Myocyte (in vitro differentiated cells): Measurements from ENCODE around the gene DCBLD1. TPM values are rescaled to one million over a fixed set of nuclear protein-coding genes. Genes with fewer than 3 reads are reported as not detected.
"Not testable (repeated sequence)": the region's sequence is repeated elsewhere in the genome, so short reads cannot be mapped to it uniquely, and the experiment has no call there.

Source experiments
- DNase-seq: peaks from one replicate; pipeline ENCODE4 v3.0.0-alpha.2; 2012; ENCODE audit warnings: low read depth
- polyA plus RNA-seq: library from polyadenylated mRNA; unstranded; fragments of >200 nt; gene quantifications from one replicate; pipeline ENCODE4 v1.2.1, GENCODE V29; 2012; ENCODE audit warnings: missing spikeins
- total RNA-seq: library from RNA; depleted of rRNA; stranded (reverse); fragments of >200 nt; gene quantifications from 2 replicates; pipeline ENCODE4 v1.2.3, GENCODE V29; 2014

The DCBLD1 gene
- total RNA-seq = 14.1 and 18.3 TPM in 2 replicates
- polyA plus RNA-seq = 22.5 TPM

DNA sequence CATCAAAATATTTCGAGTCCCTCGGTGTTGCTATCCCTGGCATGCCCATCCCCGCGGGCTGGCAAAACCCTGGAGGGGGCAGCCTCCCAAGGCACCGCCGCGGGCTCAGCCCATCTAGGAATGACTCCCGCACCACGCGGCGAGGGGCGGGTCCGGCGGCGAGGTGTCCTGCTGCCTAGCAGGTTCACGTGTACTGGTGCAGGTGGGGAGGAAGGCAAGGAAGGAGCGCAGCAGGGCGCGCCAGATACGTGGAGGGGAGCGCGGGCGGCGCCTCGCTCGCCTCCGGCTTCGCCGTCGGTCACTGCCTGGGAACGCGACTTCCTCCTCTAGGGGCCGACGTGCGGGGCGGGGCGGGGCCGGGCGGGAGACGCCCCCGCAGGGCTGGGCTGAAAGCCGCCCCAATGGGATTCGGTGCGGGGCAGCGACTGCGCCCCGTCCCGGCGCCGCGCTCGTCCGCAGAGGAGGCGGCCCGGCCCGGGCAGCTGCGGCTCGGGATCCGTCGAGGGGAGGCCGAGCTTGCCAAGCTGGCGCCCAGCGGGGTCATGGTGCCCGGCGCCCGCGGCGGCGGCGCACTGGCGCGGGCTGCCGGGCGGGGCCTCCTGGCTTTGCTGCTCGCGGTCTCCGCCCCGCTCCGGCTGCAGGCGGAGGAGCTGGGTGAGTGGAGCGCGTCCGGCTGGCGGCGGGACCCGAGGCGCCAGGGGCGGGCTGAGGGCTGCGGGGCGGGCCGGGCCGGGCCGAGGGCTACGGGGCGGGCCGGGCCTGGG, at the start of gene DCBLD1:
TSS of gene DCBLD1 (plus strand) at position 435 of the 764 bp plus-strand sequence. CDS start at position 543, 108 bp downstream.
- DNase-seq = peak; percentile 81

DNA sequence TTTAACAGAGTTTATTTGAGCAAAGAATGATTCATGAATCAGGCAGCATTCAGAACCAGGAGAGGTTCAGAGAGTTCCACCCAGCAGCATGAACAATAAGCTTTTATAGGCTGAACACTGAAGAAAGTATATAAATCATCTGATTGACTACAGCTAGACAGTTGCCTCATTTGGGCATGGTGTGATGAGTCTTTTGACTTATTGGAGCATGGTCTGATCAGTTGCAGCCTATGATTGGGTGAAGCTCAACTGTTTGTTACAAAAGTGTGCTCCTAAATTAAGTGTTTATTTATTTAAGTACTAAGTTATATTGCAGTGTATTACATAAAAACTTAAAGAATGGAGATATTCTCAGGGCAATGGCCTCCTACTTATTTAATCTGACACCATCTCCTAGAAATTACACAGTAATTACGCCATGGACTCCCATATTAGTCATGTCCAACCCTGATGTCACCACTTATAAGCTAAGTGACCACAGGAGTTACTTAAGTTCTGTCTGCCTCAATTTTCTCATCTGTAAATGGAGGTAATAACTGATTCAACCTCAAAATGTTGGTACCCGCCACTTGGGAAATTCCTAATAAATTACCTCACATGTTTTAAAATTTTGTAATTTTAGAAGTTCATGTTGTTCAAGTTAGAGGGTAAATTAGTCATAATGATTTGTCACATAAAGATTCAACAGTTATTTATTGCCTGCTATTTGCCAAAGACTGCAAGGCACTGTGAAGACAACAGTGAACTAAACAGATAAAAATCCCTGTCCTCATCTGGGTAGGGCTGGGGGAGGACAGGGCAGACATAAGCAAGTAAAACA, 41.6 kb upstream of the DCBLD1 start:
- DNase-seq = peak; percentile 56

DNA sequence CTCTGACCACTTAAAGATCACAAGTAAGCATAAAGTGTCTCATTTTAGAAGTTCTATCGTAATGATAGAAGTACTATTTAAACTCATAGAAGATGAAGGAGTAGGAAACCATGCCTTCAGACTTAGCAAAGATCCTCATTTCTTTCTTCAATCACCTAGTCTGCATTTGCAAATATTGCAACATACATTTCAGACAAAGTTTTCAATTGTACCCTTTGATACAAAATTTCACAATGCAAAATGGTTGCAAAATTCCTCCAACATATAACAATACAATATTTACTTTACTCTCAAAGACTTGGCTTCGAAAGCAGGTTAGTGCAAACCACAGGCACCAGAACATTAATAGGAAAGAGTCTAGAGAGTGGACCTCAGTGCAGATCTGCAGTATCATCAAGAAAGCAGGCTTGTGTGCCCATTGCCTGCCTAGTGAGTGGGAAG, 40.6 kb upstream of the DCBLD1 start:
- no peak for DNase-seq

DNA sequence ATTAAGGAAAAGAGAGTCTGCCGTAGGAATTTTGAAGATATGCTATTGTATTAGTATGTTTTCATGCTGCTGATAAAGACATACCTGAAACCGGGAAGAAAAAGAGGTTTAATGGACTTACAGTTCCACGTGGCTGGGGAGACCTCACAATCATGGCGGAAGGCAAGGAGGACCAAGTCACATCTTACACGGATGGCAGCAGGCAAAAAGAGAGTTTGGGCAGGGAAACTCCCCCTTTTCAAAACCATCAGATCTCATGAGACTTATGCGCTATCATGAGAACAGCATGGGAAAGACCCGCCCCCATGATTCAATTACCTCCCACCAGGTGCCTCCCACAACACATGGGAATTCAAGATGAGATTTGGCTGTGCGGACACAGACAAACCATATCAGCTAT, 40.2 kb upstream of the DCBLD1 start:
- DNase-seq = not testable (repeated sequence)

DNA sequence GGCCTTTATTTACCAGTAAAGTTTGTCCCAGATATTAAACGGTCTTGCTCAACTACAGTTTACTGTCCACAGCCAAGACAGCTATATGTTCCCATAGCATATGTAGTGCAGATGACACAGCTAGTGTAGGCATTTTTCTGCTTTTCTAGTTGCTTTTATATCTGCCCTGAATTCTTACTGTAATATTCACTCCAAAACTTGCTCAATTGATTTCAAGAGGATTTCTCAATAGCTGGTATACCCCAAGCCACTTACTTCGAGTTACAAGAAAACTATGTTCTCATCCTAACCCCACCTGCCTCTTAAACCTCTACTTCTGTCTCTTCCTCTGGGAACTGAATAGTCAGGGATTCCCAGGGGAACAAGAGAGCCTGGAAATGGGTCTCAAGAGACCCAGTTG, 37.9 kb upstream of the DCBLD1 start:
- DNase-seq = no peak

DNA sequence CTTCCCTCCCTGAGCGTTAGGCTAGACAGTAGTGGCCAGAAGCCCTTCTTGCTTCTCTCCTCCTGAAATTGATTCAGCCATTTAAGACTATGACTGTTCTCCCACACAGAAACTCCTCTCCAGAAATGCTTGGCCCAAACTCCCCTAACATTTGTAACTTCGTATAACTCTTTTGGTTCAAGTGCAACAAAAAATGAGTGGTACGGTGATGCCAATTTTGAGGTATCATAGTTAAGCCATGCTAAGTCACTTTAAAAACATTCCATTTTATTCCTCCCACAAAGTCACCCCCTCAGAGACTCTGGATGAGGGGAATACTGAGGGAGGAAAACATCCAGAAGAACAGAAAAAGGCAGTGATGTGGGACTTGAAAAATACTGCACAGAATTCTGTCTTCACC, 35.6 kb upstream of the DCBLD1 start:
- DNase-seq = no peak

DNA sequence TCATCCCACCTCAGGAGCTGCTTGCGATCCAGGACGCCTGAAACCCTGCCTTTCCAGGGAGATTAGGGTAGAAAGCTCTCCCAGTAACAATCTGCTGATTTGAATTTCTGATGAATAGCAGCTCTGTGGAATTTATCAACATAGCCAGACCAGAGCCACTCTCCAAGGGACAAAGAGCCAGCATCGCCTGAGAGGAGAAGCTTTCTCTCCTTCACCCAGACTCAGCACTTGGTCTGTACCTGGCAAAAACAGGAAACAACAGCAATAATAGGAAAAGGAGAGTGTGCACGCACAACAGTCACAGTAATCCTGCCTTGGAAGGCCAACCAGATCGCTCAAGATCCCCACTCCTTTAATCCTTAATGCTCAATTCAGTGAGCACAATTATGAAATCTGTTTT, 34.5 kb upstream of the DCBLD1 start:
- DNase-seq = peak; percentile 28

DNA sequence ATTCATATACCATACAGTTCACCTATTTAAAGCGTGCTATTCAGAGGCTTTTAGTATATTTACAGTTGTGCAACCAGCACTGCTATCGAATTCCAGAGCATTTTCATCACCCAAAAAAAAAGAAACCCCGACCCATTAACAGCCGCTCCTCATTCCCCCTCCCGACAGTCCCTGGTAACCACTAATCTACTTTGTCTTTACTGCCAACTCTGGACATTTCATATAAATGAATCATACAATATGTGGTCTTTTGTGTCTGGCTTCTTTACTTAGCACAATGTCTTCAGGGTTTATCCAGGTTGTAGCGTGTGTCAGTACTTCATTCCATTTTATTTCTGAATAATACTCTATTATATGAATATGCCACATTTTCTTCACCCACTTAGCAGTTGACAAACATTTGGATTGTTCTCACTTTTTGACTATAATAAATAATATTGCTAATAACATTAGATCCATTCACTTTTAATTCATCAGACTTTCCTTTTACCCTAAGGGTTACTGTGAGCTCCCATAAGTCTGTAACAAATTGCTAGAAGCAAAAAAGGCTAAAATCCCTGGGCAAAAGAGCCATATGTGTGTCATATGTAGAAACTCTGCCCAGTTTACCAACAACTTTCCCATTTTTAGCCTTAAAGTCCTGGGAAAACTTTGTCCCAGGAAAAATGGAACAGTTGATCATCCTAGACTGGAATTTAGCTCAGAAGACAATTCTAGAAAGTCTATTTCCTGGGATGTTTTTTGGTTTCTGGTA, 33.6 kb upstream of the DCBLD1 start:
- DNase-seq = peak; percentile 93

DNA sequence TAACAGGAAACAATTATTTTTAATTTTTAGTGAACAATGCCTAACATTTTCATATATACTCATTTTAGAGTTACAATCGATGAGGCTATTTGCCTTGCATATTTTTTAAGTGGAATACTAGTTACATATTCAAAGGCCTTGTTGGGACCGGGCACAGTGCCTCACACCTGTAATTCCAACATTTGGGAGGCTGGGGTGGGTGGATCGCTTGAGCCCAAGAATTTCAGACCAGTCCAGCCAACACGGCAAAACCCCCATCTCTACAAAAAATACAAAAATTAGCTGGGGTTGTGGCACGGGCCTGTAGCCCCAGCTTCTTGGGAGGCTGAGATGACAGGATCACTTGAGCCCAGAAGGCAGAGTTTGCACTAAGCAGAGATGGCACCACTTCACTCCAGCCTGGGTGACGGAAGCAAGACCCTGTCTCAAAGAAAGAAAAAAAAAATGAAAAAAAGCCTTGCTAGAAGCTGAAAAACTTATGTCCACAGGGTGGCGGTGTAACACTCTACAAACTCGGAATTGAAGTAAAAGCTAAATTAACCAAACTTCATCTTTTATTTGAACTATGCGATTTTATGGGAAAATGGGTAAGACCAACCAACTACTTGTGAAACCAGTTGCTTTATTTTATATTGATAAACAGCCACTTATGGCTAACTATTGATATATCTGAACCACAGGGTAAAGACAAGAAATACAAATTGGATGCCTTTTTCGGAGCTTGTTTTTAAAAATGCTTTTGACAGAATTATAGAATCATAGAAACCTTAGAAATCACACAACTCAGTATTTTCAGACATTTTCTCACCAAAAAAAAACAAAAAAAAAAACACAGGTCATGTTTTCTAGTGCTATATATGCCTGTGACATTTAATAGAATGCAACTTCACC, 32.7 kb upstream of the DCBLD1 start:
- DNase-seq = peak; percentile 81

DNA sequence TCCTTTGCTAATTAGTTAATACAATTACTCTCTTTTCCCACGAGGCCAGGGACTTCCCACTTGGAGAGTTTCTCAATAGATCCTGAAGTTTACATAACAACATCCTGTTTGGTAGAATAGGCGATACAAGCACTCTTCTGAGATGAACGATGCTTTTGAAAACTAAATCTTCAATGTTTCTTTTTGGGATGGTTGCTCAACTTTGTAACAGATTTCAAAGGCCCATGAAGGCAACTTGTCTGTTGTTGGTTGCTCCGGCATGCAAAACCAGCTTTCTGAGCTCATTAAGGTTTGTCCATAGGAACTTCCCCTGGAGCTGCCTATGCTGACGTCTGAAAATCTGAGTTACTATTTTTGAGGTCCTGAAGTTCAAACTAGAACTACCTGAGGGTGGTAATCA, 30.8 kb upstream of the DCBLD1 start:
- no peak for DNase-seq

DNA sequence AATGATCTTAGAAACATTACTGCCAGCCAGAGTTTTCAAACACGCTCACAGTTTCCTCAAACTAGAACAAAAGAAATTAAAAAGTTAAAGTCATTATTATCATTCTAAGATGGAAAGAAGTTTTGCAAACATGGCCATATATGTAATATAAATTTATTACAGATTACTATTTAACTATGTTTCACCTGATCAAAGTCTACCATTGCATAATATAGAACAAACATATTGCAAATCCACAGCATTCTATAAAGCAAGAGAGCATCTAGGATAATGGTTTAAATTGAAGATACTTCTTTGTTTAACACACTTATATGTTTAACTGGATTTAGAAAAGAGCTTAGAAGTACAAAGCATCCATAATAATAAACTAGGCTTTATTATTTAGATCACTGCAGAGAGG, 26.2 kb upstream of the DCBLD1 start:
- DNase-seq = no peak

DNA sequence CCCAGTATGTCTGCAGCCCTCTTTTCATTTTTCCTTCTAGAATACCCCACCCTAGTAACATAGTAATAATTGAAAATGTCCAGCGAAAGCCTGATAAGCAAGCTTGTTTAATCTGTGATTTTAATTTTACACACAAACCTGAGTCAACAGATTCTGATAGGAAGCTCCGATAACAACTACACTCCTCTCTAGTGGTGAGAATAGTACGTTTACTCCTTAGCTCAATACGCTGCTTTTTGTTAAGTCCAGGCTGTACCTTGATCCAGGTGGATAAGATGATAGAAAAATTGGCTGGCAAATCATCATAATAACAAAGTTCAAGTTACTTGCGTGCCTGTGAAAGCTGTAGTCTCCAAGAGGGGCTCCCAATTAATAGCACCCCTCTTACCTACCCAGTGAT, 25.5 kb upstream of the DCBLD1 start:
- DNase-seq = no peak

DNA sequence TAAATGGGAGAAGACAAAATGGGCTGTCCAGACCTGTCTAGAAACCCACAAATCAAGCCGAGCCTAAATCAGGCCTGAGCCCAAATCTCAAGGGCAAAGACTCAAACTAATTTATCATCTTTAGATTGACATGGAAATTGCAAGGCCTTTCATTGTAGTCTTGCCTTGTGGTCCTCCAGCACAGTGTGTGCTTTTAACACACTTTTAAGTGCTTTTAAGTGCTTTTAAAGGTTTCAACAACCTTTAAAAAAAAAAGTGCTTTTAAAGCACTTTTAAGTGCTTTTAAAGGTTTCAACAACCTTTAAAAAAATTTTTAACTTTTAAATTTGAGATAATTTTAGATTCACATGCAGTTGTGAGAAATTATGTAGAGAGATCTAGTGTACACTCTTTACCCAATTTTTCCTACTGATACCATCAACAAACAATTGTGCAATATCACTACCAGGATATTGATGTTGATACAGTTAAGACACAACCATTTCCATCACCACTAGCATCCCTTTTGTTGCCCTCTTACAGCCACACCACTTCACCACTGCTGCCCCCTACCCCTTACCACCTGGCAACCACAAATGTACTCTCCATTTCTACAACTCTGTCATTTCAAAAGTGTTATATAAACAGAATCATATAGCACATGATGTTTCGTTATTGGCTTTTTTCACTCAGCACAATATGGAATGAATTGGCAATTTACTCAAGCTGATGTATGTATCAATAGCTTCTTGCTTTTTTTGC, 23.1 kb upstream of the DCBLD1 start:
- no peak for DNase-seq

DNA sequence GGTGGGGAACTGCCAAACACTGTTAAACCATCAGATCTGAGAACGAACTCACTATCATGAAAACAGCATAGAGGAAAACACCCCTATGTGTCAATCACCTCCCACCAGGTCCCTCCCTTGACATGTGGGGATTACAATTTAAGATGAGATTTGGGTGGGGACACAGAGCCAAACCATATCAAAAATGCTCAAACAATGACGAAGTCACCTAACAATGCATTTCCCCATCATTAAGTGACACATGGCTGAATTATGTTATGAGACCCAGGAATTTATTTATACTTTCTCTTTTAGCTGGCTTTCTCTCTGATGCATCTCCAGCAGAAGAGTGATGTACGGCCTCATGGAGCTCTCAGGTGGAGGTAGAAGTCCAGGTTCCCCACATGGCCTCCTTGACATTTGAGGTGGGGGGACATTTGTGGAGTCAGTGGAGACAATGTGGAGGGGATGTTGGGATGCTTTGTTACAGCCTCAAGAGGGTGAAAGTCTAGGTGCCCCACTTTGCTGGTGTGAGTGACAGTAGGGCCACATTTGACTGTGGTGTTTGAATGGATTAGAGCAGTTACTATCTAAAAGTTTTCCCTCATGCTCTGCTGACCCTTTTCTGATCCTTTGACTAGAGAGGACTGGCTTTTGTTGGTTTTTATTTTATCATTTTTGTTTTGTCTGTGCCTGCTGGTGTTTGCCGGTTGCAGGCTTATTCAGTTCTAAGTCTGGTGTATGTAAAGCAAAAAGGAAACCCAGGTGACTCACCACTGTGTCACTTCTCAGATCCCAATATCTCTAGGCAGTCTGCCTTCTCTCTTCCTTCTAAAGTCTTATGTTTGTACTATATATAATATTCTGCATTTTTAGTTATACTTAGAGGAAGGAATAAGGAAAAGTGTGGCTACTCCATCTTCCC, 18.5 kb upstream of the DCBLD1 start:
- DNase-seq = peak; percentile 39

DNA sequence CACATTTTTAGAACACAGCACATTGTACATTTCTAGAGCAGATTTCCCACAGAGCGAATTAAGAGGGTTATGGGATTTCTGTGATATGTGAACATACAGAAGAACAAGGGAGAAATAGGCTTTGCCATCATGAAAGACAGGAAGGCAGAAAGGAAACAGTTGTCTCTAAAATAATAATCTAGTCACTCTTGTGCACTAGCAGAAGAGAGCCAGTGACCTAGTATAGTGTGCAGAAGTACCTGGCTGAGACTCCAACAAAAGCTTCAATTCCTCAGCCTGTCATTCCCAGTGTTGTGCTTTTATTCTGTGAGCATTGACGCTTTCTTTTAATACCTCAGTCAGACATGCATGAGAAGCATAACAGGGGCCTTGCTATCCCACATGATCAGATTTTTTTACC, 17.8 kb upstream of the DCBLD1 start:
- no peak for DNase-seq

DNA sequence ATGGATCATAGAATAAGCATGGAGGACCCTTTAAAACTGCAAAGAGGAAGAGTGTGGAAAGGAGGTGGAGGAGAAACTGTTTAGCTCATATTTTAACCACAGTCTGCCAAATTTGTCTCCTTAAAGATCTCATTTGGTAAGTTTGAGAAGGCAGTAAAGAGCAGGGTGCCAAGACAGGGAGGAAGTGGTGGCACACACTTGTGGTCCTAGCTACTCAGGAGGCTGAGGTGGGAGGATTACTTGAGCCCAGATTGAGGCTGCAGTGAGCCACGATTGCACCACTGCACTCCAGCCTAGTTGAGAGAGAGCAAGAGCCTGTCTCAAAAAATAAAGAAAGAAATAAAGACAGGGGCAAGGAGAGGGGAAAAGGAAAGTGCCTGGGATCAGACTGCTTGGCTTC, 16.8 kb upstream of the DCBLD1 start:
- no peak for DNase-seq

DNA sequence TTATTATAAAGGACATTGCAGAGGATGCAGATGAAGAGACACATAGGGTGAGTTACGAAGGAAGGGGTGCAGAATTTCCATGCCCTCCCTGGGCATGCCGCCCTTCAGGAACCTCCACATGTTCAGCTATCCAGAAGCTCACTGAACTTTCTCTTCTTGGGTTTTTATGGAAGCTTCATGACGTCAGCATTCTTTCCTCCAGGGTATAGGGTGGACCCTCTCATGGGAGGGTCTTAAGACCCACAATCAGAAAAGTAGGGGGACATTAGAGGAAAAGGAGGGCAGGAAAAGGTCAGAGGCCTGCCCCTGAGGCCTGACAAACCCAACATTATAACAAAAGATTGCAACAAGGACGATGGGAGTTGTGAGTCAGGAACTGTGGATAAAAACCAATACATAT, 14.6 kb upstream of the DCBLD1 start:
- no peak for DNase-seq

DNA sequence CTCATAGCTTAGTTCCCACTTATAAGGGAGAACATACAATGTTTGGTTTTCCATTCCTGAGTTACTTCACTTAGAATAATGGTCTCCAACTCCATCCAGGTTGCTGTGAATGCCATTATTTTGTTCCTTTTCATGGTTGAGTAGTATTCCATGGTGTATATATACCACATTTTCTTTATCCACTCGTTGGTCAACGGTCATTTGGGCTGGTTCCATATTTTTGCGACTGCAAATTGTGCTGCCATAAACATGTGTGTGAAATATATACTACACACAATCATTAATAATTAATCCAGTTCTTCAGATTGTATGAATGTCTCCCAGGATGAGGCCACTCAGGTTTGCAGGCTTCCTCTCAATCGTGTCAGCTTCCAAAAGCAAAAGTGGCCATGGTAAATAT, 13.9 kb upstream of the DCBLD1 start:
- not testable (repeated sequence) for DNase-seq

DNA sequence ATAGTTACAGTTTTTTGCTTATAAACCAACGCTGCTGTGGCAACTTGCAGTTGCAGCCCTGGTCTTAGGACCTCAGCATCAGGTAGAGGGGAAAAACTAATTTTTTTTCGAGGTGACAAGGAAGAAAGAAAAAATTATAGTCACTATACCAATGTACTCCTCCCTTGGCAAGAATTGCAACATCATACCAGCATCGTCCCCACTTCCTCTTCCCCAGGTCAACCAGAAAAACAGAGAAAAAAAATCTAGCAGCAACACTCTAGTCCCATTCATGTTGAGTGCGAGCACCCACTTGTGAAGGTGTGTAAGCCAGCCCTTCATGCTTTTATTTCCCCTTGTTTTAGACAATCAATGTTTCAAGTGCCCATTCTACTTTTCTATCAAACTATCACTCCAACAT, 13.1 kb upstream of the DCBLD1 start:
- no peak for DNase-seq
